Chondrocyte (in vitro differentiated cells): ENCODE data around the gene SLC36A4. TPM values are rescaled to one million over a fixed set of nuclear protein-coding genes. Genes with fewer than 3 reads are reported as not detected.
A peak's percentile ranks its signal among the peaks of the same experiment; 100 is the strongest.

Experiments
- DNase-seq: peaks from one replicate; pipeline ENCODE4 v3.0.0; 2021; ENCODE audit warnings: mixed read lengths, low spot score
- H3K27ac Mint-ChIP-seq: one replicate; pipeline ENCODE4 v1.8.0; 2021; ENCODE audit warnings: mild to moderate bottlenecking, moderate library complexity, mixed read lengths; ENCODE audit not compliant: unreplicated experiment
- H3K27me3 Mint-ChIP-seq: 2 replicates; pipeline ENCODE4 v1.8.0; 2021; ENCODE audit warnings: low read depth, mixed read lengths
- H3K36me3 Mint-ChIP-seq: 2 replicates; pipeline ENCODE4 v1.8.0; 2021; ENCODE audit warnings: low read depth, mixed read lengths
- H3K4me1 Mint-ChIP-seq: 2 replicates; pipeline ENCODE4 v1.8.0; 2021; ENCODE audit warnings: low read depth, mild to moderate bottlenecking, mixed read lengths
- H3K4me3 Mint-ChIP-seq: one replicate; pipeline ENCODE4 v1.8.0; 2021; ENCODE audit warnings: mild to moderate bottlenecking, moderate library complexity, mixed read lengths; ENCODE audit not compliant: unreplicated experiment
- H3K9me3 Mint-ChIP-seq: 2 replicates; pipeline ENCODE4 v1.8.0; 2021; ENCODE audit warnings: low read depth, mixed read lengths
- total RNA-seq: library from RNA; stranded (reverse); gene quantifications from 3 replicates; pipeline ENCODE4 v1.2.1, GENCODE V29; 2021
- TF ChIP-seq, protein P1 (sequence below): fragments of 200-600 bp; sonication (generic); IDR thresholded peaks from 2 replicates; pipeline ENCODE4 v1.5.0; 2021; ENCODE audit warnings: antibody characterized with exemption, mild to moderate bottlenecking, moderate library complexity

The SLC36A4 gene
- total RNA-seq, 1 donor from 2014 or later, result 20.9 TPM

DNA sequence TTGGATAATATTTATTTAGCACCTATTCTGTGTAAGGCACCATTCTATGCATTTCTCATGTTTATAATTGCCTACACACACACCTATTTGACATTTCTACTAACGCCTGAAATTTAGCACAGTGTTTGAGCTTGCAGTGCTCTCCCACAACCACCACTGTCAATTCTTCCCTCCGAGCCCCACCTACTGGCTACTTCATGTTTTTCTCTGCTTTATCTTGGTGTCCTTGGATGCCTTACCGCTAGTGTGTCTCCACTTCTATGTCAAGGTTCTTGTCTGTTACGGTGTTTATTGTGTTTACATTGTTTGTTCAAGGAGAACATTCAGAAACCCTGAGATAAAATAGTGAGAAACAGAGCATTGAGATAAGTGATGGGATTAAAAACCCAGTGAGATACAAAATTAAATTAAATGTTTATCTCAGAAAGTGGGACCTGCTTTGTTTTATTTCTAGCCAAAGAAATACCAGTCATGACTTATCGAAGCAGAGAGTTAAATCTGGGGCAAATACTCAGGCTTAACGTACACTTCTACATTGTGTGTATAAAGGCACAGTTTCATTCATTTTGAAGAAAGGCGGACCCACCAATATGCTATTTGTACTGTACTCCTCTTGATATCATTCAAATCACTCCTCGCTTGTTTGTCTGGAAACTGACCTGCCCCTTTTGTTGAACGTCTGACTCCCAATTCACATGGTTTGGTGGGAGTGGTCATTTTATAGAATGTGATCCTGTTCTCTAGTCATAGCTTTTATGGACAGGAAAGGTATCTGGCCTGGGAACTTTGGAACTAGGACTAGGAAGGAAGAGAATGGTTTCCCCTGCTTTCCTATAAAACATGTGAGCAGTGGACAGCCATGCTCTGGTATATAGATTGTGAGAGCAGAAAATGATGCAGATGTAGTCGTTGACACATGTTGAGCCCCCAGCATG, 39.2 kb upstream of the SLC36A4 start:
- H3K4me1 Mint-ChIP-seq, result peaks cover 3% of the 10 kb centered on the region
- peaks cover 35% of the 10 kb centered on the region for H3K27me3 Mint-ChIP-seq
- H3K36me3 Mint-ChIP-seq, result no peaks in the 10 kb centered on the region
- TF ChIP-seq, protein P1, sequence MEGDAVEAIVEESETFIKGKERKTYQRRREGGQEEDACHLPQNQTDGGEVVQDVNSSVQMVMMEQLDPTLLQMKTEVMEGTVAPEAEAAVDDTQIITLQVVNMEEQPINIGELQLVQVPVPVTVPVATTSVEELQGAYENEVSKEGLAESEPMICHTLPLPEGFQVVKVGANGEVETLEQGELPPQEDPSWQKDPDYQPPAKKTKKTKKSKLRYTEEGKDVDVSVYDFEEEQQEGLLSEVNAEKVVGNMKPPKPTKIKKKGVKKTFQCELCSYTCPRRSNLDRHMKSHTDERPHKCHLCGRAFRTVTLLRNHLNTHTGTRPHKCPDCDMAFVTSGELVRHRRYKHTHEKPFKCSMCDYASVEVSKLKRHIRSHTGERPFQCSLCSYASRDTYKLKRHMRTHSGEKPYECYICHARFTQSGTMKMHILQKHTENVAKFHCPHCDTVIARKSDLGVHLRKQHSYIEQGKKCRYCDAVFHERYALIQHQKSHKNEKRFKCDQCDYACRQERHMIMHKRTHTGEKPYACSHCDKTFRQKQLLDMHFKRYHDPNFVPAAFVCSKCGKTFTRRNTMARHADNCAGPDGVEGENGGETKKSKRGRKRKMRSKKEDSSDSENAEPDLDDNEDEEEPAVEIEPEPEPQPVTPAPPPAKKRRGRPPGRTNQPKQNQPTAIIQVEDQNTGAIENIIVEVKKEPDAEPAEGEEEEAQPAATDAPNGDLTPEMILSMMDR, result peak; percentile 79
- no peak for DNase-seq
- H3K9me3 Mint-ChIP-seq, result no peaks in the 10 kb centered on the region
- H3K27ac Mint-ChIP-seq, result no peak overlapping the region
- H3K4me3 Mint-ChIP-seq, result no peak overlapping the region

DNA sequence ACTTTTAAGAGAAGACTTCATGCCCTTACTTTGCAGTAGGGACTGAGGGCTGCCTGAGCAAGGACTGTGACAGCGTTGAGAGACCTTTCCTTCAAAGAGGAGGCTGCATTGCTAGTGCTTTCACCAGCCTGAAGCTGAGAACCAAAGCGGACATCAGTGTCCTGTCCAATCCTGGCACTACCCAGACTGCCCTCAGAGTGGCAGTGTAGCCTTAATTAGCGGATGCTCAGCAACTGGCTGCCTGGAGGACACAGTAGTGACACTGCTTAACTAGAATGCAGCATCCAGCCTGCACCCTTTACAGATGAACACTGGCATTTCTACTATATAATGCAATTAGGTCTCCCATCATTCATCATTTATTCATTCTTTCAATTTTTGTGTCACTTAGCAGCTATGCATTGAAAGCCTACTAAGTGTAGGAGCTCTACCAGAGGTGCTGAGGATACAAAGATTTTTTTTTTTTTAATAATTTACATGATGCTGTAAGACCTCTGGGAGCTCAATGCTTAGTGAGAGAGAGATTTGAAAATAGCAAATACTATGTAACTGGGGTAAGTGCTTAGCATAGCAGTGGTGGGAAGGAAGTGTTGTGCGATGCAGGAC, 36.9 kb upstream of the SLC36A4 start:
- H3K4me3 Mint-ChIP-seq, result no peak overlapping the region
- H3K27ac Mint-ChIP-seq, result no peak overlapping the region
- TF ChIP-seq, protein P1, result peak; percentile 93
- no peak for DNase-seq
- peaks cover 3% of the 10 kb centered on the region for H3K4me1 Mint-ChIP-seq
- no peaks in the 10 kb centered on the region for H3K36me3 Mint-ChIP-seq
- peaks cover 30% of the 10 kb centered on the region for H3K27me3 Mint-ChIP-seq
- no peaks in the 10 kb centered on the region for H3K9me3 Mint-ChIP-seq

DNA sequence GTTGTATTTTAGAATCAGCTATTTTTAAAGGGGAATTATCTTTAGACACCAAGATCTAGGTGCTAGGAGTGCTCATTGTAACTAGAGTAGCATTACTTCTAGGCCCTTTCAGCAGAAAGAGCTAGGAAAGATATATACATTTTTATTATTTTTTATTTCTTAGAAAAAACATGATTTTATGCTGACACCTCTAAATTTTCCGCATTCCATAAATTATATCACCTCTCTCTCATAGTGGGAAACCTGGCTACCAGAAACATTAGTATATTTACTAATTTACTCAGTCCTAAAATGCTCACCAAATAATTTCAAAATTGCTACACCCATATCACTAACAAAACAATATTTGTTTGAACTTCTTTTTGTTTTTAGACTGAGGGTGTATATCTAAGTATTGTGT, 32.1 kb upstream of the SLC36A4 start:
- no peak overlapping the region for H3K4me3 Mint-ChIP-seq
- no peaks in the 10 kb centered on the region for H3K4me1 Mint-ChIP-seq
- TF ChIP-seq, protein P1, result no peak
- peaks cover 9% of the 10 kb centered on the region for H3K27me3 Mint-ChIP-seq
- DNase-seq, result no peak
- H3K27ac Mint-ChIP-seq, result no peak overlapping the region
- H3K36me3 Mint-ChIP-seq, result no peaks in the 10 kb centered on the region
- H3K9me3 Mint-ChIP-seq, result no peaks in the 10 kb centered on the region

DNA sequence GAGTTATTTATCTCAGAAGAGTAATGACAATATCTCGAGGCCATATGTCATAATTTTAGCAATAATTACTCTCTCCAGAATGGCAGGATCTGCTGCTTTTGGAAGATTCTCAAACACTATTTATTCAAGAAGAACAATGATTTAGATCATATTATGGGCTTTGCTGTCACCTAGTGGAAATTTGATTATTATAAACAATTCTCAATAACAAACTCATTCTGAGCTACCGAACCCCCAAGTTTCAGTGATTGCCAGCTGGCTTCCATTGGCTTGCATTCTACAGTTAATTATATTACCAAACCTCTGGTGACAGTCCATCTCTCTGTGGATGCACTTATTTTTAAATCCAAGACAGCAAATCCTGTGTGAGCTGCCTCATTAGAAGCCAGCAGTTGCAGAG, 27.9 kb upstream of the SLC36A4 start:
- Mint-ChIP-seq H3K4me1 (no peaks in the 10 kb centered on the region), H3K9me3 (no peaks in the 10 kb centered on the region), H3K27me3 (peaks cover 11% of the 10 kb centered on the region), H3K36me3 (no peaks in the 10 kb centered on the region), H3K27ac (no peak overlapping the region), H3K4me3 (no peak overlapping the region)
- TF ChIP-seq, protein P1, result peak; percentile 84
- DNase-seq, result no peak

DNA sequence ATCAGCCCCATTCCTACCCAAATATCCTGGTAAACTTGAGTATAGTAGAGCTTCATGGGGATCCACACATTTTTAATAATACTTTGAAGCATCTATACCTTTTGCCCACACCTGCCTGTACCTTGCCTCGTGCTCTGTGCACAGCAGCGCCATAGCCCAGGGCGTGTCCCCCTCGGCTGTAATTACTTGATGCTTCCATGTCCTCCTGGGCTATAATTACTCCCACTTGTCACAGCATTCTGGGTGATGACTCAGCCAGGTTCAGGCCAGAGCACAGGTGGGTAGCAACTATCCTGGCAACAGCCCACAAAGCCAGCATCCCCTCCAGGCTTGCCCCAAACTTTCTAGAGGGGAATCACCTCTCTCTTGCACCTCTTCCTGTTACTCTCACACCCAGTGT, 23.7 kb upstream of the SLC36A4 start:
- no peak overlapping the region for H3K4me3 Mint-ChIP-seq
- no peaks in the 10 kb centered on the region for H3K9me3 Mint-ChIP-seq
- no peak overlapping the region for H3K27ac Mint-ChIP-seq
- peaks cover 20% of the 10 kb centered on the region for H3K27me3 Mint-ChIP-seq
- TF ChIP-seq, protein P1, result no peak
- H3K36me3 Mint-ChIP-seq, result no peaks in the 10 kb centered on the region
- no peaks in the 10 kb centered on the region for H3K4me1 Mint-ChIP-seq
- DNase-seq, result no peak
